DND-41 (cell line): ENCODE results near the gene KLF6.
A peak's percentile ranks its signal among the peaks of the same experiment; 100 is the strongest.
"Not testable (repeated sequence)": the region's sequence is repeated elsewhere in the genome, so short reads cannot be mapped to it uniquely, and the experiment has no call there.

Source experiments
- ATAC-seq: fragments of 200-7000 bp; cut with Tn5 transposase; 3 replicates; pipeline ENCODE4 v1.9.1; 2021; ENCODE audit warnings: low read depth; ENCODE audit not compliant: insufficient read depth
- DNase-seq: peaks from one replicate; pipeline ENCODE4 v3.0.0-alpha.2; 2020
- H2AFZ ChIP-seq: 2 replicates; pipeline ENCODE4 v1.6.0; 2012; ENCODE audit warnings: low read depth, low read length
- H3K27ac ChIP-seq: 2 replicates; pipeline ENCODE4 v1.5.1; 2012; ENCODE audit warnings: low read length, inconsistent platforms
- H3K27me3 ChIP-seq: fragments of 200-600 bp; sonication (generic); 2 replicates; pipeline ENCODE4 v1.6.0; 2012; ENCODE audit warnings: low read length, mild to moderate bottlenecking, inconsistent platforms; ENCODE audit not compliant: insufficient read depth, poor library complexity
- H3K36me3 ChIP-seq: 2 replicates; pipeline ENCODE4 v1.5.1; 2012; ENCODE audit warnings: low read length, inconsistent platforms; ENCODE audit not compliant: insufficient read depth
- H3K4me1 ChIP-seq: 2 replicates; pipeline ENCODE4 v1.5.1; 2012; ENCODE audit warnings: mild to moderate bottlenecking, low read length; ENCODE audit not compliant: insufficient read depth
- H3K4me2 ChIP-seq: 2 replicates; pipeline ENCODE4 v1.6.0; 2012; ENCODE audit warnings: mild to moderate bottlenecking, moderate library complexity, low read length, inconsistent platforms; ENCODE audit not compliant: insufficient read depth
- H3K4me3 ChIP-seq, 2 experiments: fragments of 200-600 bp in 1 of 2; shearing (Covaris generic) in 1 of 2; 2 replicates each; pipeline ENCODE4 v1.5.1; 2012 to 2016; ENCODE audit warnings: inconsistent platforms in 2 of 2, low read length in 2 of 2, mild to moderate bottlenecking in 2 of 2, low read depth in 1 of 2, moderate library complexity in 1 of 2
- H3K79me2 ChIP-seq: 2 replicates; pipeline ENCODE4 v1.6.0; 2012; ENCODE audit warnings: low read length, inconsistent platforms; ENCODE audit not compliant: insufficient read depth
- H3K9ac ChIP-seq: 2 replicates; pipeline ENCODE4 v1.6.0; 2012; ENCODE audit warnings: low read depth, mild to moderate bottlenecking, inconsistent platforms, low read length, moderate library complexity
- H3K9me3 ChIP-seq: 2 replicates; pipeline ENCODE4 v1.5.1; 2012; ENCODE audit warnings: low read length, moderate library complexity, mild to moderate bottlenecking, inconsistent platforms; ENCODE audit not compliant: insufficient read depth, severe bottlenecking
- H4K20me1 ChIP-seq: 2 replicates; pipeline ENCODE4 v1.6.0; 2012; ENCODE audit warnings: low read length; ENCODE audit not compliant: insufficient read depth
- EZH2 ChIP-seq: IDR thresholded peaks from 3 replicates; pipeline ENCODE4 v1.6.1; 2012; ENCODE audit warnings: borderline replicate concordance, low read depth, mild to moderate bottlenecking, moderate library complexity, low read length, inconsistent platforms; ENCODE audit not compliant: severe bottlenecking
- TF ChIP-seq, protein P1 (sequence below): IDR thresholded peaks from 2 replicates; pipeline ENCODE4 v1.5.1; 2012; ENCODE audit warnings: borderline replicate concordance, low read length, moderate library complexity, mild to moderate bottlenecking; ENCODE audit not compliant: poor library complexity, severe bottlenecking; ENCODE audit errors: extremely low read depth

The KLF6 gene

DNA sequence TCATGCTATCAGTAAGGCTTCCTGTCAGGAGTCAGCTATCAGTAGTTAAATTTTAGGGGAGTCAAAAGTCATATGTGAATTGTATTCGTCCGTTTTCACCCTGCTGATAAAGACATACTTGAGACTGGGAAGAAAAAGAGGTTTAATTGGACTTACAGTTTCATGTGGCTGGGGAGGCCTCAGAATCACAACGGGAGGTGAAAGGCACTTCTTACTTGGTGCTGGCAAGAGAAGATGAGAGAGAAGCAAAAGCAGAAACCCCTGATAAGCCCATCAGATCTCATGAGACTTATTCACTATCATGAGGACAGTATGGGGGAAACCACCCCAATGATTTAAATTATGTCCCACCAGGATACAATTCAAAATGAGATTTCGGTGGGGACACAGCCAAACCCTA lies 47.1 kb downstream of the KLF6 start:
- Histone ChIP-seq H3K79me2 (no peaks in the 10 kb centered on the region), H3K4me2 (no peak overlapping the region), H3K9me3 (no peaks in the 10 kb centered on the region), H3K36me3 (no peaks in the 10 kb centered on the region), H3K27me3 (no peaks in the 10 kb centered on the region), H2AFZ (no peak overlapping the region), H3K9ac (no peak overlapping the region), H4K20me1 (no peaks in the 10 kb centered on the region), H3K4me3 (no peak overlapping the region), H3K27ac (no peak overlapping the region), H3K4me1 (peaks cover 6% of the 10 kb centered on the region; the same call in 1 of the 2 replicates)
- DNase-seq (no peak), ATAC-seq (no peak)
- TF ChIP-seq, protein P1, sequence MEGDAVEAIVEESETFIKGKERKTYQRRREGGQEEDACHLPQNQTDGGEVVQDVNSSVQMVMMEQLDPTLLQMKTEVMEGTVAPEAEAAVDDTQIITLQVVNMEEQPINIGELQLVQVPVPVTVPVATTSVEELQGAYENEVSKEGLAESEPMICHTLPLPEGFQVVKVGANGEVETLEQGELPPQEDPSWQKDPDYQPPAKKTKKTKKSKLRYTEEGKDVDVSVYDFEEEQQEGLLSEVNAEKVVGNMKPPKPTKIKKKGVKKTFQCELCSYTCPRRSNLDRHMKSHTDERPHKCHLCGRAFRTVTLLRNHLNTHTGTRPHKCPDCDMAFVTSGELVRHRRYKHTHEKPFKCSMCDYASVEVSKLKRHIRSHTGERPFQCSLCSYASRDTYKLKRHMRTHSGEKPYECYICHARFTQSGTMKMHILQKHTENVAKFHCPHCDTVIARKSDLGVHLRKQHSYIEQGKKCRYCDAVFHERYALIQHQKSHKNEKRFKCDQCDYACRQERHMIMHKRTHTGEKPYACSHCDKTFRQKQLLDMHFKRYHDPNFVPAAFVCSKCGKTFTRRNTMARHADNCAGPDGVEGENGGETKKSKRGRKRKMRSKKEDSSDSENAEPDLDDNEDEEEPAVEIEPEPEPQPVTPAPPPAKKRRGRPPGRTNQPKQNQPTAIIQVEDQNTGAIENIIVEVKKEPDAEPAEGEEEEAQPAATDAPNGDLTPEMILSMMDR, result no peak
- TF ChIP-seq EZH2, result no peak

DNA sequence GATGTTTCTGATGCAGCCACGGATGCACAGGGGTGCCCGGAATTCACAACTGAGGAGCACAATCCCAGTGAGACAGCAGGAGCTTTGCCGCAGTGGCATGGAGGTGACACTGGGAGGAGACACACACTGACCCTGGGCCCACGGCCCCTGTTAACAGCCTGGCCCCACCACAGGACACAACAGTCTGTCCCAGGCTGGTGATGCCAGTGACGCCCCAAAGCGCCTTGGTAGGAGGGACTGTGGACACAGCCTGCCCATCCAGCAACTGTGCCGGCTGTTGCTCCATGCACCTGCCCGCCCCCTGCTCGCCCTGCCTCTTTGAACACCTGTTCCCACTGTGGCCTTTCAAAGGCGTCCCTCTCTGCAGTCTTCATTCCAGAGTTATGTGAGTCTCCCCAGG lies 49.8 kb downstream of the KLF6 start:
- H3K36me3 ChIP-seq, result no peaks in the 10 kb centered on the region
- no peaks in the 10 kb centered on the region for H3K9me3 ChIP-seq
- H3K9ac ChIP-seq, result no peak overlapping the region
- no peak for DNase-seq
- H3K27ac ChIP-seq, result no peak overlapping the region
- no peak overlapping the region for H3K4me3 ChIP-seq
- no peak for ATAC-seq
- H3K27me3 ChIP-seq, result no peaks in the 10 kb centered on the region
- no peak overlapping the region for H2AFZ ChIP-seq
- H4K20me1 ChIP-seq, result no peaks in the 10 kb centered on the region
- 0 out of 2 replicates have a peak, but pooled peaks cover under 1% of the 10 kb centered on the region for H3K4me1 ChIP-seq
- H3K79me2 ChIP-seq, result no peaks in the 10 kb centered on the region
- no peak overlapping the region for H3K4me2 ChIP-seq
- TF ChIP-seq, protein P1, result peak; percentile 33
- no peak for TF ChIP-seq EZH2

DNA sequence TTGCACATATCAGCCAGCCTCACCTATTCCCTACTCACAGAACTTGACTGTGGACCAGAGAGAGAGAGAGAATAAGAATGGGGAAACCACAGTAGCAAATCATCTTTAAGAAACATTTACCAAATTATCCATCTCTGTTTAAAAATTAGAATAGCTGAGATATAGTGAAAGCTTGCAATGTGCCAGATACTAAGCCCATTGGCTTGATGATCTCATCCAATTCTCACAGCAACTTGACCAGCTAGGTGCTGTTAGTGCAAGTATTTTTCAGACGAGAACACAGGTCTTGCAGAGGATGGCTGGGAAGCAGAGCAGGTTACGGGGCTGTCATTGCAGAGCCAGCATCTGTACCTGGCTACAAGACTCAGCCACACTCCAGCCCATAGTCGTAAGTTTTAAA lies 50.9 kb downstream of the KLF6 start:
- DNase-seq, result no peak
- ATAC-seq, result no peak
- H3K27ac ChIP-seq, result no peak overlapping the region
- H3K9ac ChIP-seq, result no peak overlapping the region
- TF ChIP-seq, protein P1, result no peak
- TF ChIP-seq EZH2, result no peak
- no peak overlapping the region for H3K4me2 ChIP-seq
- no peaks in the 10 kb centered on the region for H3K4me1 ChIP-seq
- H3K36me3 ChIP-seq, result no peaks in the 10 kb centered on the region
- H3K27me3 ChIP-seq, result no peaks in the 10 kb centered on the region
- H3K79me2 ChIP-seq, result no peaks in the 10 kb centered on the region
- no peaks in the 10 kb centered on the region for H4K20me1 ChIP-seq
- no peak overlapping the region for H2AFZ ChIP-seq
- no peaks in the 10 kb centered on the region for H3K9me3 ChIP-seq
- no peak overlapping the region for H3K4me3 ChIP-seq

DNA sequence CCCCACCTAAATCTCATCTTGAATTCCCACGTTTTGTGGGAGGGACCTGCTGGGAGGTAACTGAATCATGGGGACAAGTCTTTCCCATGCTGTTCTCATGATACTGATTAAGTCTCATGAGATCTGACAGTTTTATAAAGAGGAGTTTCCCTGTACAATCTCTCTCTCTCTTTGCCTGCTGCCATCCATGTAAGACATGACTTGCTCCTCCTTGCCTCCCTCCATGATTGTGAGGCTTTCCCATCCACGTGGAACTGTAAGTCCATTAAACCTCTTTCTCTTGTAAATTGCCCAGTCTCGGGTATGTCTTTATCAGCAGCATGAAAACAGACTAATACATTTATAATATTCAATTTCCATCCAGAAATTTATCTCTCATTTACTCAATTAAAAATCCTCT lies 52.8 kb downstream of the KLF6 start:
- not testable (repeated sequence) for H3K4me3 ChIP-seq, H4K20me1 ChIP-seq, ATAC-seq, H3K79me2 ChIP-seq, H3K4me2 ChIP-seq, H3K27me3 ChIP-seq, H3K9ac ChIP-seq, H3K27ac ChIP-seq, H3K4me1 ChIP-seq, H3K9me3 ChIP-seq, H2AFZ ChIP-seq, DNase-seq, H3K36me3 ChIP-seq
